ENCODE data around the gene RCN1. TPM values are rescaled to one million over a fixed set of nuclear protein-coding genes. Genes with fewer than 3 reads are reported as not detected.
"Not testable (repeated sequence)": the region's sequence is repeated elsewhere in the genome, so short reads cannot be mapped to it uniquely, and the experiment has no call there.

Gene RCN1
- total RNA-seq, 1 donor from 2014 or later, result 30.5 TPM

DNA sequence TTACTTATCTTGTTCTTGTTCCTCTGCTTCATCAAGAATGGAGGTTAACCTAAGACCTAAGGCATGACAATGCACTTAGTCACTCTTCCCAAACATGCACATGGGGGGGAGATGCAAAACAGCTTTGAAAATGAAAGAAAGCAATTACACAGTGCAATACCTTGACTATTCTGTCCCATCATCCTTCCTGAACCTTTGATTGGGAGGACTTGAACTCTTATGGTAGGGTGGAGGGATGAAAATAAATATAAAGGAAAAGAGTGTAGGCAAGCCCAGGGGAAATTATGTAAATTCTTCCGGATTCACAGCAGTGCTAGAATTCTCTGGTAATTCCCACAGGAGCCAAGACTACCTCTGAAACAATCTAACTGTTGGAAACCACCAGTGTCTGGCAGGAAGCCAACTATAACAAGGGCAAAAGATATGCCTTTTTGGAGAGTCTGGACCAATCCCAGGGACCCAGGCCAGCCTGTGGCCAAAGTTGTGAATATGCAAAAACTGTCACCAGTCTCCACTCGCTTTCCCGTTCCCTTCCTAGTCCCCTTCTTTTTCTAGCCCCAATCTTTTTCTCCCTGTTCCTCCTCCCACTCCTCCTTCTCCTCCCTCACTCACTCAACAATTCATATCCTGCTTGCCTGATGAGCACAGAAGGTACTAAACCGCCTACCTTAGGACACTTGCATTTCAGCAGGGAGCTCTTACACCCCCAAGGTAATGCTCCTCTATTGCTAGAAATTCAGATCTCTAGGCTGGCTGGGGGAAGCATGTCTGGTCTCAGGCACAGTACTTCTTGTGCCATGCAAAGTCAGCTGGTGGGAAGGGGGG, 2.5 kb upstream of the RCN1 start:
- H3K4me1 Mint-ChIP-seq, result peaks cover 30% of the 10 kb centered on the region
- DNase-seq, result no peak
- H3K9me3 Mint-ChIP-seq, result no peaks in the 10 kb centered on the region
- intact Hi-C loops (cut with micrococcal nuclease), result no loop called here
- H3K27me3 Mint-ChIP-seq, result peaks cover 28% of the 10 kb centered on the region
- H3K4me3 Mint-ChIP-seq, result peak overlapping the region; percentile 24
- peak overlapping the region; percentile 69 for H3K27ac Mint-ChIP-seq
- peaks cover 2% of the 10 kb centered on the region for H3K36me3 Mint-ChIP-seq (ENCODE audit: low read depth)

GRCh38 chr11:32092581-32093170, 1.8 kb downstream of the RCN1 start:
- intact Hi-C loops (cut with micrococcal nuclease), result loop anchor here (5.0 to 10.0 kb wide), 3 partner anchors 492 to 1770 kb away; partner anchors contain the start of genes ARL14EP, EIF3M, ELP4 and IMMP1L
- Mint-ChIP-seq H3K27ac (peak overlapping the region; percentile 73), H3K4me1 (peaks cover 33% of the 10 kb centered on the region), H3K36me3 (ENCODE audit: low read depth) (peaks cover 17% of the 10 kb centered on the region), H3K4me3 (peak overlapping the region; percentile 85), H3K27me3 (no peaks in the 10 kb centered on the region), H3K9me3 (no peaks in the 10 kb centered on the region)
- no peak for DNase-seq

DNA sequence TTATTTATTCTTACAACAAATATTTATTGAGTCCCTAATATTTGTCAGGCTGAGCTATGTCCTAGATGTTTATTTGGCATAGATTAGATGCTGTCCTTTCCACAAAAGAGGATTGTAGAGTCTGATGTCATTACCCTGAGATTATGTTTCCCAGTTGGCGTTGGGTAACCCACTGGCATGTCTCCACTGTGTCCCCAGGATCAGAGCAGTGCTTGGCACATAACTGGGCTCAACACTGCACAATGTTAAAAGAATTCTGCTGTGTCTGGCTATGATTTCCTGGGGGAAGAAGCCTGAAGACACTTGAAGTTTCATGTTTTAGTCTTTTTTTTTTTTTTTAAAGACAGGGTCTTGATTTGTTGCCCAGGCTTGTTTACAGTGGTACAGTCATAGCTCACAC, 4.0 kb downstream of the RCN1 start:
- H3K27me3 Mint-ChIP-seq, result no peaks in the 10 kb centered on the region

GRCh38 chr11:32098142-32098903, 7.4 kb downstream of the RCN1 start:
- peaks cover 12% of the 10 kb centered on the region for H3K4me1 Mint-ChIP-seq
- no peaks in the 10 kb centered on the region for H3K27me3 Mint-ChIP-seq
- peaks cover 5% of the 10 kb centered on the region for H3K9me3 Mint-ChIP-seq
- DNase-seq, result no peak
- no peak overlapping the region for H3K4me3 Mint-ChIP-seq
- H3K27ac Mint-ChIP-seq, result no peak overlapping the region
- H3K36me3 Mint-ChIP-seq (ENCODE audit: low read depth), result peaks cover 59% of the 10 kb centered on the region
- intact Hi-C loops (cut with micrococcal nuclease), result loop anchor here (10.0 kb wide), 2 partner anchors 486 to 594 kb away; partner anchors contain the start of genes EIF3M, ELP4 and IMMP1L

More for the DNA sequence above, 4.0 kb downstream of the RCN1 start:
- H3K27ac Mint-ChIP-seq, result no peak overlapping the region
- H3K9me3 Mint-ChIP-seq, result peaks cover 5% of the 10 kb centered on the region
- H3K36me3 Mint-ChIP-seq (ENCODE audit: low read depth), result peaks cover 38% of the 10 kb centered on the region
- H3K4me3 Mint-ChIP-seq, result no peak overlapping the region
- peaks cover 22% of the 10 kb centered on the region for H3K4me1 Mint-ChIP-seq
- intact Hi-C loops (cut with micrococcal nuclease), result loop anchor here (5.0 to 10.0 kb wide), 3 partner anchors 490 to 1773 kb away; partner anchors contain the start of genes ARL14EP, EIF3M, ELP4 and IMMP1L
- DNase-seq, result no peak

- no peak overlapping the region for H3K4me3 Mint-ChIP-seq
- H3K27ac Mint-ChIP-seq, result no peak overlapping the region
- H3K27me3 Mint-ChIP-seq, result no peaks in the 10 kb centered on the region
- H3K4me1 Mint-ChIP-seq, result peaks cover 8% of the 10 kb centered on the region
- peaks cover 60% of the 10 kb centered on the region for H3K36me3 Mint-ChIP-seq (ENCODE audit: low read depth)
- DNase-seq, result no peak
- peaks cover 5% of the 10 kb centered on the region for H3K9me3 Mint-ChIP-seq
- intact Hi-C loops (cut with micrococcal nuclease), result loop anchor here (10.0 kb wide), 2 partner anchors 485 to 595 kb away; partner anchors contain the start of genes EIF3M, ELP4 and IMMP1L
Measured at GRCh38 chr11:32099516-32099915, 8.6 kb downstream of the RCN1 start.

GRCh38 chr11:32100495-32100894, 9.6 kb downstream of the RCN1 start:
- Mint-ChIP-seq H3K4me1 (peaks cover 8% of the 10 kb centered on the region), H3K9me3 (peaks cover 5% of the 10 kb centered on the region), H3K27ac (no peak overlapping the region), H3K4me3 (no peak overlapping the region), H3K36me3 (ENCODE audit: low read depth) (peaks cover 63% of the 10 kb centered on the region), H3K27me3 (no peaks in the 10 kb centered on the region)
- intact Hi-C loops (cut with micrococcal nuclease), result no loop called here
- no peak for DNase-seq

DNA sequence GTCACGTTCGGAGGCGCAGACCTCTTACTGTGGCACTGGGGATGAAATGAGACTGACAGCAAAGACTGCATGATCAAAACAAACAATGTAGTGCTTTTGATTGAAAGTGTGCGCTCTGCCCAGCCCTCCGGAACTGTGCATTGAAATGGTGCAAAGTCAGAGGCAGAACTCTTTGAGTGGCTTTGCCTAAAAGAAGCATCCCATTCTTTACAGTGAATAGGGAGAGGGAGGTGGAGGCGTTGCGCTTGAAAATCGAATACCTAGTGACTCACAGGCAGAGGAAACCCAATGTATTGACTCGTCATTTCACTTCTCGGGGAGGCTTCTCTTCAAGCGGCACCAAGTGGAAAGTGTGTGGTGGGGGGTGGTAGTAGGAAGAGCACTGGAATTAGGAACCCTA, 10.9 kb downstream of the RCN1 start:
- Mint-ChIP-seq H3K36me3 (ENCODE audit: low read depth) (peaks cover 70% of the 10 kb centered on the region), H3K27ac (no peak overlapping the region), H3K9me3 (peaks cover 5% of the 10 kb centered on the region), H3K27me3 (no peaks in the 10 kb centered on the region), H3K4me1 (peaks cover 8% of the 10 kb centered on the region), H3K4me3 (no peak overlapping the region)
- no peak for DNase-seq
- intact Hi-C loops (cut with micrococcal nuclease), result no loop called here

DNA sequence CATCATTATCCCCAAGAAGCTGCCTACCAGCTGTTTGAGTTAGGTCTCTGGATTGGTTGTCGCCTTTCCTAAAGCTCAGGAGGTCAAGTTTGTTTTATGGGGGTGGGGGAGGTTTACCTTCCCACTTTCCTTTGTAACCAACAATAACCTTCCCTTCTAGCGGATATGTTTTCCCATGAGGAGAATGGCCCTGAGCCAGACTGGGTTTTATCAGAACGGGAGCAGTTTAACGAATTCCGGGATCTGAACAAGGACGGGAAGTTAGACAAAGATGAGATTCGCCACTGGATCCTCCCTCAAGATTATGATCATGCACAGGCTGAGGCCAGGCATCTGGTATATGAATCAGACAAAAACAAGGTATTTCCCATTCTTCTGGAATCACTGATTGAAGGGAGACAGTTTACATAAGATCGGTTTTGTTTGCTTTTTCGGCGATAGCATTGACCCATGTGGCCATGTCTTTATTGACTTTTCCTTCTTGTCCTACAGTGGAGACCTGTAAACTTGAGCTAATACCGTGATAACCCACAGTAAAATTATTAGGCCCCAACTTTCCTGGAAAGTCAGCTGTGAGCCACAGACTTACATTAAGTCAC, 12.3 kb downstream of the RCN1 start:
- H3K27me3 Mint-ChIP-seq; H3K4me1 Mint-ChIP-seq; H3K9me3 Mint-ChIP-seq; intact Hi-C loops (cut with micrococcal nuclease); H3K27ac Mint-ChIP-seq; H3K4me3 Mint-ChIP-seq; DNase-seq: not testable (repeated sequence)
- H3K36me3 Mint-ChIP-seq (ENCODE audit: low read depth), result peaks cover 56% of the 10 kb centered on the region

DNA sequence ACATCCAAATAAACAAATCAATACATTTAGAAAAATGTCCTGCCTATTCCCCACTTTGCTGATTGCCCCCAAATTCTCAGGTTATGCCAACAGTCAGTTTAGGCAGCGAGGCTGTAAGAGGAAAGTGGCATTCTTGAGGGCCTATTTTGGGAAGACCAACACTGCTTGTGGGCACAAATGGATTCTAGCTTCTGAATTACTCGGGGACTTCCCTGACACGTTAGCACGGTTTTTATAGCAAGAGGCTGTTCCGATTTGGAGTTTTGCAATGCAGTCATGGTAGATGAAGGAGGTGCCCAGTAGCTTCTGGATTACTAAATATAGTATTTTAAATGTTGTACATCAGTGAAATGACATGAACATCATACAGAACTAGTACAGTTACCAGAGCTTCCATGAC, 13.1 kb downstream of the RCN1 start:
- peaks cover 49% of the 10 kb centered on the region for H3K36me3 Mint-ChIP-seq (ENCODE audit: low read depth)
- H3K9me3 Mint-ChIP-seq, result peaks cover 5% of the 10 kb centered on the region
- no peak overlapping the region for H3K4me3 Mint-ChIP-seq
- no peaks in the 10 kb centered on the region for H3K27me3 Mint-ChIP-seq
- H3K4me1 Mint-ChIP-seq, result peaks cover 4% of the 10 kb centered on the region
- no peak for DNase-seq
- no peak overlapping the region for H3K27ac Mint-ChIP-seq
- intact Hi-C loops (cut with micrococcal nuclease), result no loop called here

- DNase-seq, result no peak
- Mint-ChIP-seq H3K27ac (no peak overlapping the region), H3K9me3 (no peaks in the 10 kb centered on the region), H3K36me3 (ENCODE audit: low read depth) (peaks cover 32% of the 10 kb centered on the region), H3K27me3 (no peaks in the 10 kb centered on the region), H3K4me3 (no peak overlapping the region), H3K4me1 (peaks cover 4% of the 10 kb centered on the region)
- intact Hi-C loops (cut with micrococcal nuclease), result no loop called here
Measured at GRCh38 chr11:32105871-32106560, 15.1 kb downstream of the RCN1 start.

GRCh38 chr11:32107647-32108046, 16.8 kb downstream of the RCN1 start:
- Mint-ChIP-seq H3K27me3 (no peaks in the 10 kb centered on the region), H3K9me3 (no peaks in the 10 kb centered on the region), H3K4me3 (no peak overlapping the region), H3K36me3 (ENCODE audit: low read depth) (peaks cover 23% of the 10 kb centered on the region), H3K4me1 (peaks cover 4% of the 10 kb centered on the region), H3K27ac (no peak overlapping the region)
- intact Hi-C loops (cut with micrococcal nuclease), result no loop called here
- no peak for DNase-seq

DNA sequence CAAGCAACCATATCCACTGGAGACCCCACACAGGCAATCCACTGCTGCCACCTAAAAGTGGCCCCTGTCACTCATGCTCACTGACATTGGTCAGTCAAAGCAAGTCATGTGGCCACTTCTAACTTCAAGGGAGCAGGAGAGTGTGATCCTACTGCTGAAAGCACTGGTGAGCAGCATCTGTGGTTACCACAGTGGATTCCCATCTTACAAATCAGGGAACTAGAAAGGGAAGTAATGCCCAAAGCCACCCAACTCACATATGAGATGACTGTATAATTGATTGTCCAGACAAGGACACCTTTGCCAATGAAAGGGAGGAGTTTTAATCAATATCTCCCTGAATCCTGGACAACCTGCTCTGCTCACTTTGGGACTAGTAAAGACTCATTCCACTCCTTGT, 17.7 kb downstream of the RCN1 start:
- H3K27me3 Mint-ChIP-seq, result peaks cover 9% of the 10 kb centered on the region
- DNase-seq, result no peak
- no peaks in the 10 kb centered on the region for H3K9me3 Mint-ChIP-seq
- H3K36me3 Mint-ChIP-seq (ENCODE audit: low read depth), result peaks cover 16% of the 10 kb centered on the region
- no peak overlapping the region for H3K4me3 Mint-ChIP-seq
- peaks cover 4% of the 10 kb centered on the region for H3K4me1 Mint-ChIP-seq
- no peak overlapping the region for H3K27ac Mint-ChIP-seq
- intact Hi-C loops (cut with micrococcal nuclease), result no loop called here

- intact Hi-C loops (cut with micrococcal nuclease), result no loop called here
- Mint-ChIP-seq H3K4me1 (peaks cover 4% of the 10 kb centered on the region), H3K36me3 (ENCODE audit: low read depth) (peaks cover 15% of the 10 kb centered on the region), H3K27me3 (peaks cover 11% of the 10 kb centered on the region), H3K9me3 (no peaks in the 10 kb centered on the region), H3K4me3 (no peak overlapping the region), H3K27ac (no peak overlapping the region)
- DNase-seq, result no peak
Measured at GRCh38 chr11:32109138-32109537, 18.3 kb downstream of the RCN1 start.
